Muscle of arm (tissue), 12 donors: ENCODE measurements around the gene NFATC4. TPM values are rescaled to one million over a fixed set of nuclear protein-coding genes. Genes with fewer than 3 reads are reported as not detected.
"Not testable (repeated sequence)": the region's sequence is repeated elsewhere in the genome, so short reads cannot be mapped to it uniquely, and the experiment has no call there.

Source experiments
- DNase-seq: peaks from one replicate; pipeline ENCODE4 v3.0.0-alpha.2; 2013
- polyA plus RNA-seq, 12 donors: library from polyadenylated mRNA; unstranded; fragments of 120-200 nt; gene quantifications; one replicate each; pipeline ENCODE4 v1.2.1, GENCODE V29; 2013; ENCODE audit not compliant: insufficient read length in 12 of 12

Gene NFATC4
- polyA plus RNA-seq, 12 donors = 20.7 to 152 (median 40.4) TPM; not detected in 1

DNA sequence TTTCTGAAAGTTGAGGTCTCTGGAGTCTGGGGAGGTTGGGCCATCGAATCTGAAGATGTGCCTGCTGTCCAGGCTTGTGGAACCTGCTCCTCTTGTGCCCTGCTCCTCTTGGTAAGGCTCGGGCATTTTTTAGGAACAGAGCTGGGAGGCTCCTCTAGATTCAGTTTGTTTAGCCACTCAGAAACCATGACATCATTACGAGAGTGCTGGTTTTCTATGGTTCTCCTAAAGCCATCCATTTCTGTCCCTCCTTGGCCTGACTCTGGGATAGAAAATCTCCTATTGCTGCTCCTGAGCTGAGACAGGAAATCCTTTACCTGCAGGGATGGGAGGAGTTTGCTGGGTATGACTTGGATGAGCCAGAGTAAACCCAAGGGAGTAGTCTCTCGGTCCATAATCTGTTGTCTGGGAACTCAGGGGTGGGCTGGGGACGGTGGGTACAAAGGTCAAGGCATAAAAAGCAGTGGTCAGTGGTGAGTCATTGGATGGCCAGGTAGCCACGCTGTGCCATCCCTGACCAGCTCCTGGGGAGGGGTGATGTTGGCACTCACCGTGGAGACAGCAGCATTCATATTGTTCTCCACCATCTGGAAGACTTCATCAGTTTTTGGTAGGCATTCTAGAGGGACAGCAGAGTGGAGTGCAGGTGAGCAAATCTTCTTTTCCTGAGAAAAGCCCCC is 30.7 kb upstream of the NFATC4 start:
- DNase-seq = no peak

DNA sequence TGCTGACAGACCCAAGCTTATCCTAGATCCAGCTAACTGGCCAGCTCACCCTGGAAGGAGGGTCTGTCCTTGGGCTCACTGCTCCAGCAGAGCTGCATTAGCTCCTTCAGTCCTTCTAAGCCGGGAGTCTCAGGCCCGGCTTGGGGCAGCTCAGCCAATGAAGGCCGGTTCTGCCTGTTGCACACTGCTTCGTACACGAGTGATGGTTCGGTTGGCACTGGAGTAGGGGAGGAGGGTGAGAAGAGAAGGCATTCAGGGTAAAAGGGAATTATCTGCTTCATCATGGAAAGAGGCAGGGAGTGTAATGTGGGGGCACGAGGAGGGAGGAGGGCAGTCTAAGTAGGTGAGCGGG is 30.2 kb upstream of the NFATC4 start:
- DNase-seq = no peak

DNA sequence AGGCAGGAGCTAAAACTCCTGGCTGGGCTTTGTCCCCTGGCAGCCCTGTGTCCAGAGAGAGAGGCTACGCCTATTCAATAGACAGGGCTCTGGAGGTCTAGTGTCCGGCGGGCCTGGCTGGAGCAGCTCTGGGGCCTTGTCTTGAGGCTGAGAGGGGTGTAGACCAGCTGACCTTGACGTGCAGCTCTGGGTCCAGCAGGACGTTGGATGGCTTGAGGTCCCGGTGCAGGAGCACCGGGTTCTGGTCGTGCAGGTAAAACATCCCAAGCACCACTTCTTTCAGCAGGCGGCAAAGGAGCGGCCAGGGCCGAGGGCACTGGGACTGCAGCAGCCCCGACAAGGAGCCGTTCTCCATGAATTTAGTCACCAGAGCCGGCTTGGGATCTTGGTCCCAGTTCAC is 29.1 kb upstream of the NFATC4 start:
- DNase-seq = no peak

DNA sequence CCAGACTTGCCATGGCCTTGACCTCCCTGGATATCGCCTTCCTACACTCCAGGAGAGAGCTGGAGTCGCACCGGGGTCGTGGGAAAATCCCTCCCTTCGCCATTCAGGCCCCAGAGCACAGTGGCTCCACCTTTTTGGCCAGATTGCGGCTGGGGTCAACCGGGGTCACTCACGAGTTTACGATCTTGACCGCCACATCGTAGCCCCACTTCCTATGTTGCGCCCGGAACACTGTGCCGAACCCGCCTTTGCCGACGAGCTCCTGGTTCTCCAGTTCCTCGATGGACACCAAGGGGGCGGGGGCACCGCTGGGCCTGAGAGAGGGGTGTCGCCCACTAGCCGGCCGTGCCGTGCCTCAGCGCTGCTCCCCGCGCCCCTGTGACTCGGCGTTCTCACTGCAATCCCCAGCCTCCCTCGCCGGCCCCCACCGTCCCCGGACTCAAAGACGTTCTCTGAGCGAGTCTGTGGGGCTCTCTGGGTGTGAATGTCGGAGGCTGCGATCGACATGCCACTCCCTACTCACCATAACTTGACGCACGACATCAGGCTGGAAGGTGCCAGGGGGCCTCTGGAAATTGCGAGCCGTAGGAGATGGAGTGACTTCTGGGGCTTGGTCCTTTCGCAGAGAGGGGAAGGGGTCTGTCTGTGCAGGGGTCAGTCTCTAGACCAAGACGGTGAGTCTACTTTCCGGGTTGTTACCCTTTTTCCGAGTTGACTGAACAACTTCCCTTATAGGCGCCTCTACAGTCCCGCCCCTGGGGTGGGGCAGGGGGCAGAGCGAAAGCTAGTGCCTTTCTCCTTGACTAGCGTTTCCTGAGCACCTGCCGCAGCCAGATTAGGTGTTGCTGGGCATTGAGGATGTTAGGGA is 28.5 kb upstream of the NFATC4 start, which contains the start of gene RIPK3:
Gene RIPK3 (minus strand): TSS at position 708 of the 868 bp plus-strand sequence. CDS start 165 bp downstream, at position 543.
- no peak for DNase-seq

DNA sequence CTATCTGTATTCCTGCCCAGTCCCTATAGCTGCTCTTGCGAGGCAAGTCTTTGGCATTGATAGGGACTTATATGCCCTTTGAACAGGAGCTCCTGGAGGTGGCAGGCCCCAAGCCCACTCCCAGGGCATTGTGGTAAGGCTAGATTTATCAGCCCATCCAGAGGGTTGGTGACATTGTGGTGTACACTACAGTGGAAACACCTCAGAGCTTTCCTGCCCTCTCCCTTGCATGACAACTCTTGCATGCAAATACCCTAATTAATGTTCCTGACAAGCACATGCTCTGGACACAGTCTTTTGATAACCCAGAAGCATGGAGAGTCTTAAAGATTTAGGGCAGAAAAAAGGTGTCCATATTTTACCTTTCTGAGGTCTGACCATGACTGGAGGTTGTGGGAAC is 27.4 kb upstream of the NFATC4 start:
- no peak for DNase-seq

DNA sequence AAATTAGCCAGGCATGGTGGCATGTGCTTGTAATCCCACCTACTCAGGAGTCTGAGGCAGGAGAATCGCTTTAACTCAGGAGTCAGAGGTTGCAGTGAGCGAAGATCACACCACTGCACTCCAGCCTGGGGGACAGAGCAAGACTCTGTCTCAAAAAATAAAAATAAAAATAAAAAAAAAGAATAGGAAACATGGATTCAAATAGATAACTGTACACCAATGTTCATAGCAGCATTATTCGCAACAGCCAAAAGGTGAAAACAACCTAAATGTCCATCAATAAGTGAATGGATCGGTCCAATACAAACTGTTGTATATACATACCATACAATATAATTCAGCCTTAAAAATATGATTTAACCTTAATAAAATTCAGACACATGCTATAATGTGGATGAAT is 25.1 kb upstream of the NFATC4 start:
- no peak for DNase-seq

DNA sequence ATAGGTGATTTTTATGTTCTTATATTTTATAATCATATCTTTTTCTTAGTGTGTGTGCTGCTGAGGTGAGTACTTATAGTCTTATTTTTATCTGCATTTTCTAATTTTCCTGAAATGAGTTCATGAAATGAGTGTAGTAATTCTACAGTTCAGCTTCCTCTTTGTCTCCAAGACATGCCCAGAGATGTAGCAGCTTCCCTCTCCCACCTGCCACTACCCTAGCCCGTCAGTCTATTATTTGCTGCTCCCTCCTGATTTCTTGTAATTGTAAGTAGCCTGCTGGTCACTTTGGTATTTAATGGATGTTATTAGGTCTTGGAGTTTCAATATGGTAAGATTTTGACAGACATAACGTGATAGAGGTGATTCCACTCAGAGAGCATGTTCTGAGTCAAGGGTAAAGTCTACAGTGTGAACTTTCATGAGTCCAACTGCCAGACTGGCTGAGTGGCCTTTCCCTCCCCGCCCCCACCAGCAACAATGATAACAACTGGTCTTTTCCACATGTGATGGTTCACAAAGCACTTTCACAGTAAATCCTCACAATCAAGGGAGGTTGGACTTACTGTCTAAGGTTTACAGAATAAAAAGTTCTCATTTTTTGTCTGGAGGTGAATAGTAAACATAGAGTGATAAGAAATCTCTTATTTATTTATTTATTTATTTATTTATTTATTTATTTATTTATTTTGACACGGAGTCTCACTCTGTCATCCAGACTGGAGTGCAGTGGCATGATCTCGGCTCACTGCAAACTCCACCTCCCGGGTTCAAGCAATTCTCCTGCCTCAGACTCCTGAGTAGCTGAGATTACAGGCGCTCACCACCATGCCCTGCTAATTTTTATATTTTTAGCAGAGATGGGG is 24.0 kb upstream of the NFATC4 start:
- no peak for DNase-seq

DNA sequence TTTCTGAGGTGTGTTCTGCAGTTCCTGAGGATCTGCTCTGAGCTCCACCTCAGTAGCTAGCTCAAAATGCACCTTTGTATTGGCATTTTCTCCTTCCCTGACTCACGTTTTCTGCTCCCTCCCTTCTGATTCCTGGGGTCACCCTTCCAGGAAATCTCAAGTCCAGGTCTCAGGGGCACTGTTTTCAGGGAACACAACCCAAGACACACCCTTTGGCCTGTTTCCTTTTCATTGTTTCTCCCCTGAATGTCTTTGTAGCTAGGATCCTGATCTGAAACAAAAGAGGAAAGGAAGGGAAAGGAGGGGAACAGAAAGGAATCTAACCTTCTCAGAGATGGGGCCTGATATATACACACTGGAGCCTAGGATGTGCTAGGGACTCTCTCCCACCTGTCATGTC is 20.9 kb upstream of the NFATC4 start:
- no peak for DNase-seq

DNA sequence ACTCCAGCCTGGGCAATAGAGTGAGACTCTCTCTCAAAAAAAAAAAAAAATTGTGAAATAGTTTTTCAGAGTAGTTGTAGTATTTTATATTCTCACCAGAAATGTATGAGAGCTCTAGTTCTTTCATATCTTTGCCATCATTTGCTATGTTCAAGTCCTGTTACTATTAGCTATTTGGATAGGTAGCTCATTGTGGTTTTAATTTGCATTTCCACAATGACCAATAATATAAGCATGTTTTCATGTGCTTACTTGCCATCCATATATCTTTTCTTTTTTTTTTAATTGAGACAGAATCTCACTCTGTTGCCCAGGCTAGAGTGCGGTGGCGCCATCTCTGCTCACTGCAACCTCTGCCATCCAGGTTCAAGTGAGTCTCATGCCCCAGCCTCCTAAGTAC is 19.8 kb upstream of the NFATC4 start:
- DNase-seq = no peak

DNA sequence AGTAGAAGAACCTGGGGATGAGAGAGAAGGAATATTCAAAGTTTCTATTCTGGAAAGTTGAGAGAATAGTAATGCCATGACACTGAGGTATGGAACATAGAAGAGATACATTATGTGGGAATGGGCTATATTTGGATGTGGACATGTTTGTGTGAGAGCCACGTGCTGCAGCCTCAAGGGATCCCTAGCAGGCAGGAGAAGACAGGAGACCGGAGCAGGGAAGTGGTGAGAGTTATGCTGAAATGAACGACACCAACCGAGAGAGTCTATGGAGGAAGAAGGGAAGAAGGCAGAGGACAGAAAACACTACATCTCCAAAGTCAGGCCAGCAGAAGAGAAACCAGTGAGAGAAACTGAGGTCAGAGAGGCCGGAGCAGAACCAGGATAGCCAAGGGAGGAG is 18.2 kb upstream of the NFATC4 start:
- no peak for DNase-seq

DNA sequence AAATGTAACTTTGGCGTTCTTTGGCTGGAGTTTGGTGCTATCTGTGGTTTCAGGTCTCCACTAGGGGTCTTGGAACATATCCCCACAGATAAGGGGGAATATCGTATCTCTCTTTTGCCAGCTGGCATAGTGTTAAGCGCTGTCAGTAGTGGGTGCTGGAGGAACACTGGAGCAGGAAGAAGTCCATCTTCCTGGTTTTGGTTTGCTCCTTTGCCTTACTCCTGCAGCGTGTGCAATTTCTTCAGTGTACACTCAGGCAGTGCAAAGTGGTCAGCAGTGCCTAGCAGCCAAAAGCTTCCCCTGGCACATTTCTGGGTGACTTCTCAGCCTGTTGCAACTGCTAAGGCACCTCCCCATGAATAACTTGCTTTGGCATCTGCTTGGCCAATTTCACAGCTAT is 16.5 kb upstream of the NFATC4 start:
- no peak for DNase-seq

DNA sequence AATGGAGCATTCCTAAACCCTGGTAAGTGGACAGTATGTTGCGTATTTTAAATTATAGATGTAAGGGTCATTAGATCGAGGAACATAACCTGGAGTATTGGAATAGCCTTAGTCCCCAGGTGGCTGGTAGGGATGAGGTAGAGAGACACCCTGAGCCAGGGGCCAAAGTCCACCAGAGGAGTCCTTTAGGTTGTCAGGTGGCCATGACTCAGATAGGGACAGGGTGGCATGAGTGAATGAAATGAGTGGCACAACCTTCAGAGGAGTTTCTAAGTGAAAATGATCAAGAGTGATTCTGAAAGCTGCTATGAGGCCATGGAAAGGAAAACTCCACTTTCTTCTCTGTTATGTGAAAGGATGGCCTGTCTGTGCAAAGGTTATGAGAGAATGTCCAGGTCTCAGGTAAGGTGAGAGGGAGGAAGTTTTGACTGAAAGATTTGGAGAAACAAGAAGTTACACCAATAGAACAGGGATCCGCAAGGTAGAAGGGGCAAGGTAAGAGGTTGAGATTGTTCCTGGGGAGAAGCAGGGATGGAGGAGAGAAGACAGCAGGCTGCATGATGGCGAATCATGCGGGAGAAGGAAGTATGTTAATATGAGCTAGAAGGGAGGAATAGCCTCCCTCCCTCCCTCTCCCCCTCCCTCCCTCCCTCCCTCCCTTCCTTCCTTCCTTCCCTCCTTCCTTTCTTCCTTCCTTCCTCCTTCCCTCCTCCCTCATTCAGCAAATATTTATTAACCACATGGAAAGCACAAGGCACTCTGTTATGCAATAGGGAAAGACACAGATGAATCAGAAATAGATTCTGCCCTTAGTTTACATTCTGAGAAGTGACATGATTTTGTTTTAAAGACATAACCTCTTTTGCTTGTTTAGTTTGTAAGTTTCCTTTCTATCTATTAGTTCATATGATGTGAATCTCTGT is 14.2 kb upstream of the NFATC4 start:
- no peak for DNase-seq

DNA sequence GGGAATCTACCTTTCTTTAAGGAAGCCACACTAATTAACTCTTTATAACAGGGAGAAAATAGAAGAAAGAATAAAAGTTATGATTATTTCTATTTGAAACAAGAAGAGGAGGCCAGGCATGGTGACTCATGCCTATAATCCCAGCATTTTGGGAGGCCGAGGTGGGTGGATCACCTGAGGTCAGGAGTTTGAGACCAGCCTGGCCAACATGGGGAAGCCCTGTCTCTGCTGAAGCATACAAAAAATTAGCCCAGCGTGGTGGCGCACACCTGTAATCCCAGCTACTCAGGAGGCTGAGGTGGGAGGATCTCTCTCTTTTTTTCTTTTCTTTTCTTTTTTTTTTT is 13.5 kb upstream of the NFATC4 start:
- DNase-seq = not testable (repeated sequence)

DNA sequence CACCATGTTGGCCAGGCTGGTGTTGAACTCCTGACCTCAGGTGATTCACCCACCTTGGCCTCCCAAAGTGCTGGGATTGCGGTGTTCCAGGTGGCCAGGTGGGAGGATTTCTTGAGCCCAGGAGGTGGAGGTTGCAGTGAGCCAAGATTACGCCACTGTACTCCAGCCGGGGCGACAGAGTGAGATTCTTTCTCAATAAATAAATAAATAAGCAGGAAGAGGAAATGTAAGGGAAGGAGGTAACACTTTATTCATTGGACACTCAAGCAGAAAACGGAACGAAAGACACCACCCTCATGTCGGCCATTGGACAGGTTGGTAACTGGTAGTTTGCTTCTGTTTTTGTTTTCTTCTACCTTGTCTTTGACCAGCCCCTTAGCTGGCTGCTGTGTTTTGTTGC is 13.0 kb upstream of the NFATC4 start:
- no peak for DNase-seq

DNA sequence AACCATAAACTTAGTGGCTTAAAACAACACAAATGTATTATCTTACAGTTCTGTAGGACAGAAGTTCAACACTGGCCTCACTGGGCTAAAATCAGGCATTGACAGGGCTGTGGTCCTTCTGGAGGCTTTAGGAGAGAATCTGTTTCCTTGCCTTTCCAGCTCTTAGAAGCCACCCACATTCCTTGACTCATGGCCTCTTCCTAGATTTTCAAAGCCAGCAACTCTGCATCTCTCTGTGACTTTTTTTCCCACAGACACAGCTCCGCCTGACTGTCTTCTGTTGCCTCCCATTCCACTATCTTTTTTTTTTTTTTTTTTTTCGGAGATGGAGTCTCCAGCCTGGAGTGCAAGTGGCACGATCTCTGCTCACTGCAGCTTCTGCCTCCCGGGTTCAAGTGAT is 11.8 kb upstream of the NFATC4 start:
- no peak for DNase-seq

DNA sequence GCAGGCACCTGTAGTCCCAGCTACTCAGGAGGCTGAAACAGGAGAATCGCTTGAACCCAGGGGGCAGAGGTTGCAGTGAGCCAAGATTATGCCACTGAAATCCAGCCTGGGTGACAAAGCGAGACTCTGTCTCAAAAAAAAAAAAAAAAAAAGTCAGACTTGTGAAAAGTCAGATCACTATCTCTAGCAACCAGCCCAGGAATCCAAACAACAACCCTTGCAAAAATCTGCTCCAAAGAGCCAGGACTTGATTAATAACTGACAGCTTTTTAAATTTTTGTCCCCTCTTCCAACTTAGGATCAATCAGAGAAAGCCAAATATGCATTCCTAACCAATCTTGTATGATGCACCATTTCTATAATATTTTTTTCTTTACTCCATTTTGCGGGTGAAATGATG is 7.7 kb upstream of the NFATC4 start:
- DNase-seq = no peak

DNA sequence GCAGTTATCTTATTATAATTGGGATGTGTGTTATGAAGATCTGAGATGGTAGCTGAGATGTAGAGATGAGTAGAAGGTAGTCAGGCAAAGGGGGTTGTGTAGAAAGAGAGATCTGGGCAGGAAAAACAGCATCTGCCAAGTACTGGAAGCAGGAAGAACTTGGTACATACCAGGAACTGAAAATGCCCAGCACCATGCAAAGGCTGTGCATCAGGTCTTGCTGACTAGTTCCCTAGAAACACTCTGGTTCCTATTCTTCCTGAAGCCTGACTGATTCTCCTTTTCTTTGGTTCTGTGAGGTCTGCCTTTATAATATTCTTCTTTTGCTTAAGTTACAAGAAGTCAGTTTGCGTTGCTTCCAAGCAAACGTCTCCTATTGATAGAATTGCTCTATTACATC is 6.7 kb upstream of the NFATC4 start:
- DNase-seq = no peak

DNA sequence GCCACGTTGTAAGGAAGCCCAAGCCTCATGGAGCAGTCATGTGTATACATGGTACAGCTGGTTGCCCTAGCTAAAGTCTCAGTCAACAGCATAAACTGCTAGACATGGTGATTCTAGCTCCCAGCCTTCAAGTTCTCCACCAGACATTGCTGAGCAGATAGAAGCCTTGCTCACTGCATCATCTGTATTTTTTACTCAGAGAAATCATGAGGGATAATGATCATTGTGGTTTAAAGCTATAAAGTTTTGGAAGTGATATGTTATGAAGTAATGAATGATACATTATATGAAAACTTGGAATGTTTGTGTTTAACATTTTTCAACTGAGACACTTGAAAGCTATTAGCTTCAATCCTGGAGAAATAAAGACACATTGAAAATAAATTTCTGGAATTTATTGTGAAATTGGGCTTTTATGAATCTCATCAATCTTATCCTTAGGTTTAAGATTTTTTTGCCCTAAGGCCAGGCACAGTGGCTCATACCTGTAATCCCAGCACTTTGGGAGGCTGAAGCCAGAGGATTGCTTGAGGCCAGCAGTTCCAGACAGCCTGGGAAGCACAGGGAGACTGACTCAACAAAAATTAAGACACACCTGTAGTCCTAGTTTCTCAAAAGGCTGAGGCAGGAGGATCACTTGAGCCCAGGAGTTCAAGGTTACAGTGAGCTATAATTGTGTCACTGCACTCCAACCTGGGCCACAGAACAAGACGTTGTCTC is 5.6 kb upstream of the NFATC4 start:
- DNase-seq = no peak

DNA sequence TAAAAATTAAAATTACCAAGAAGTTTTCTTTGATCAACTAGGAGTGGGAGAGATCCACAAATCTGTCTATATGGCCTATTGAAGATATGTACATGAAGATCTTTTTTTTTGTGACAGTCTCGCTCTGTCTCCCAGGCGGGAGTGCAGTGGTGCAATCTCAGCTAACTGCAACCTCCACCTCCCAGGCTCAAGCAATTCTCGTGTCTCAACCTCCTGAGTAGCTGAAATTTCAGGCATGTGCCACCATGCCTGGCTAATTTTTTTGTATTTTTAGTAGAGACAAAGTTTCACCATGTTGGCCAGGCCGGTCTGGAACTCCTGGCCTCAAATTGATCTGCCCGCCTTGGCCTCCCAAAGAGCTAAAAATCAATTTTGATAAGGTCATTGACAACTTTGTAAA is 4.6 kb upstream of the NFATC4 start:
- no peak for DNase-seq

DNA sequence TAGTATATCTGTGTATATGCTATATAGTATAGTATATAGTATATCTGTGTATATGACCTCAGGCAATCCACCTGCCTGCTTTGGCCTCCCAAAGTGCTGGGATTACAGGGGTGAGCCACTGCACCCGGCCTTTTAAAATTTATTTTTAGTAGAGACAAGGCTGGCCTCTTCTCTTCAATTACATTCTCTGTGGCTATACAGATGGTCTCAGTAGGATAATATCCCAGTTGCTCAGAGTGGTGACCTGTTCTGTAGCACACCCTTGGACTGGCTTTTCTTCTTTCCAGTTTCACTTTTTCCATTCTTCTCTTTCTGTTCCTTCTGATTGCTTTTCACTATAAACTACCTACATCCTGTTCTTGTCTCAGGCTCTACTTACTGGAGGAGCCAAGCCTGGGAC is 3.1 kb upstream of the NFATC4 start:
- no peak for DNase-seq
